ENCODE results near the gene OTOG. TPM values are rescaled to one million over a fixed set of nuclear protein-coding genes. Genes with fewer than 3 reads are reported as not detected.
A peak's percentile ranks its signal among the peaks of the same experiment; 100 is the strongest.

OTOG gene
- total RNA-seq, 1 donor from 2014 or later: 1.5 TPM

DNA sequence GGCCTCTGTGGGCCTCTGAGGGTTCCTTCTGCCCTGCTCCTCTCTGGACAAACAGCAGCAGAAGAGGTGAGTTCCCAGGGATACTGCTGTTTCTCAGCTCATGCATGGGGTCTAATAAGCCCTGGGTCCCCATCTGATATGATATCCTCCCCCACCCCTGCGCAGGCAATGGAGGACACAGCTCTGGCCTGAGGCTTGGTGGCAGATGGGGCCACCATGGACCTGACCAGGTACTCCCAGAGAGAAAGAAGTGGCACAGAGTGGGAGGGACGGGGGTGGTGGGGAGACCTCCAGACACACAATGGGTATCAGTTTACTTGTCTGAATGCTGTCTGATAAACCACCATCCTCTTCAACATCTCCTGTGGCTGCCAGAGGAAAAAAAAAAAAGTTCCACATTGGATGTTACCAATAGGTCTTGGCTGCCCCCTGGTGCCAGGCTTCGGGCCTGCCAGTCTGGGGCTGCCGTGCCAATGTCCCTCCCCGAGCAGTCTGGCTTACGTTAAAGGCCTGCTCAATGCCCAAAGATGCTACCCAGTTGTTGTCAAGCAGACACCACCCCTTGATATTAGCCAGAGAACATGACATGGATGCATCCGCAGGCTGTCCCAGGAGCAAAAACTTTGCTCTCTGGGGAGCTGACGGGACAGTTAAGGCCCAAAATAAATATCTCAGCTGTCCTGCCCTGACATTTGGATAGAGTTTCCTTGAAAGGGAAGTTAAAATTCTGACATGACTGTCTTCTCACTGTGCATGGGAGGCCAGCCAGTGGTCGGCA lies 42.5 kb upstream of the OTOG start:
- TF ChIP-seq, protein P1, sequence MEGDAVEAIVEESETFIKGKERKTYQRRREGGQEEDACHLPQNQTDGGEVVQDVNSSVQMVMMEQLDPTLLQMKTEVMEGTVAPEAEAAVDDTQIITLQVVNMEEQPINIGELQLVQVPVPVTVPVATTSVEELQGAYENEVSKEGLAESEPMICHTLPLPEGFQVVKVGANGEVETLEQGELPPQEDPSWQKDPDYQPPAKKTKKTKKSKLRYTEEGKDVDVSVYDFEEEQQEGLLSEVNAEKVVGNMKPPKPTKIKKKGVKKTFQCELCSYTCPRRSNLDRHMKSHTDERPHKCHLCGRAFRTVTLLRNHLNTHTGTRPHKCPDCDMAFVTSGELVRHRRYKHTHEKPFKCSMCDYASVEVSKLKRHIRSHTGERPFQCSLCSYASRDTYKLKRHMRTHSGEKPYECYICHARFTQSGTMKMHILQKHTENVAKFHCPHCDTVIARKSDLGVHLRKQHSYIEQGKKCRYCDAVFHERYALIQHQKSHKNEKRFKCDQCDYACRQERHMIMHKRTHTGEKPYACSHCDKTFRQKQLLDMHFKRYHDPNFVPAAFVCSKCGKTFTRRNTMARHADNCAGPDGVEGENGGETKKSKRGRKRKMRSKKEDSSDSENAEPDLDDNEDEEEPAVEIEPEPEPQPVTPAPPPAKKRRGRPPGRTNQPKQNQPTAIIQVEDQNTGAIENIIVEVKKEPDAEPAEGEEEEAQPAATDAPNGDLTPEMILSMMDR (IDR thresholded peaks at IDR 0.05; ENCODE audit: unreplicated experiment): peak; percentile 92
- Mint-ChIP-seq H3K4me3 (ENCODE audit: low read depth) (no peak overlapping the region), H3K4me1 (ENCODE audit: low read depth) (no peaks in the 10 kb centered on the region), H3K36me3 (ENCODE audit: insufficient read depth) (no peaks in the 10 kb centered on the region), H3K27ac (no peak overlapping the region), H3K9me3 (ENCODE audit: low read depth) (no peaks in the 10 kb centered on the region), H3K27me3 (peaks cover 26% of the 10 kb centered on the region)
- DNase-seq (ENCODE audit: low spot score, unreplicated experiment): peak; percentile 74

DNA sequence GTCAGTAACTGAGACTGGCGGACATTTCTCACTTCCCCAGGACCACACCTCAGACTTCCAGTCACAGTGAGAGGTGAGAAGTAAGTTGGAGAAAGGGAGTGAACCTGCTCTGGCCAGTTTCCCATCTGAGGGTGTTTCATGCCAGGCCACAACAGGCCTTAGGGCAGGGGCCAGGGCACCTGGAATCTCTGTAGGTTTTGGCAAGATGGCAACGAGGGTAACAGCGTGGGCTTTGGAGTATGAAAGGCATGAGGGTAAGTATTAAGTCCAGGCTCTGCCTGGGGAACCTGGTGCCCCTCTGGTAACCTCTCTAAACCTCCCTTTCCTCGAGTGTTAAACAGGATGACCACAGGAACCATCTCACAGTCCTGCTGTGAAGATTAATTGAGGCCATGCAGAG lies 41.9 kb upstream of the OTOG start:
- Mint-ChIP-seq H3K27ac (no peak overlapping the region), H3K4me1 (ENCODE audit: low read depth) (no peaks in the 10 kb centered on the region), H3K9me3 (ENCODE audit: low read depth) (no peaks in the 10 kb centered on the region), H3K27me3 (peaks cover 26% of the 10 kb centered on the region), H3K4me3 (ENCODE audit: low read depth) (no peak overlapping the region), H3K36me3 (ENCODE audit: insufficient read depth) (no peaks in the 10 kb centered on the region)
- DNase-seq (ENCODE audit: low spot score, unreplicated experiment): no peak
- TF ChIP-seq, protein P1 (IDR thresholded peaks at IDR 0.05; ENCODE audit: unreplicated experiment): no peak

DNA sequence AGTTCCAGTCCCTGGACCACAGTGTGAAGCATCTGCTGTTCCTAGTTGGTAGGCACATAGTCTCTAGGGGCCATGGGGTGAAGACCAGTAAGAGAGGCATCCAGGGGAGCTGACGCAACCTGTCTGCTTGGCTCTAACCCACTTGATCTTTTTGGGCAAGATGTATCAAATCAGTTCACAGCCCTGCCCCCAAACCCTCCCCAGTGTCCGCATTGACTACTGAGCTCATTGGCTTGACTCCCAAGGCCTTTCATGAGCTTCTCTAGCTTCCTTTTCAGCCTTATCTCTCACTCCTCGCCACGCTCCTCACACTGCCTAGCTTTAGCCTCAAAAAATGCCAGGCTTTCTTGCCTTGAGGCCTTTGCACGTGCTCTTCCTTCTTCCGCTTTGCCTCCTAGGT lies 40.7 kb upstream of the OTOG start:
- H3K4me3 Mint-ChIP-seq (ENCODE audit: low read depth): no peak overlapping the region
- DNase-seq (ENCODE audit: low spot score, unreplicated experiment): no peak
- TF ChIP-seq, protein P1 (IDR thresholded peaks at IDR 0.05; ENCODE audit: unreplicated experiment): no peak
- no peak overlapping the region for H3K27ac Mint-ChIP-seq
- H3K9me3 Mint-ChIP-seq (ENCODE audit: low read depth): no peaks in the 10 kb centered on the region
- H3K36me3 Mint-ChIP-seq (ENCODE audit: insufficient read depth): no peaks in the 10 kb centered on the region
- no peaks in the 10 kb centered on the region for H3K4me1 Mint-ChIP-seq (ENCODE audit: low read depth)
- H3K27me3 Mint-ChIP-seq: peaks cover 28% of the 10 kb centered on the region

DNA sequence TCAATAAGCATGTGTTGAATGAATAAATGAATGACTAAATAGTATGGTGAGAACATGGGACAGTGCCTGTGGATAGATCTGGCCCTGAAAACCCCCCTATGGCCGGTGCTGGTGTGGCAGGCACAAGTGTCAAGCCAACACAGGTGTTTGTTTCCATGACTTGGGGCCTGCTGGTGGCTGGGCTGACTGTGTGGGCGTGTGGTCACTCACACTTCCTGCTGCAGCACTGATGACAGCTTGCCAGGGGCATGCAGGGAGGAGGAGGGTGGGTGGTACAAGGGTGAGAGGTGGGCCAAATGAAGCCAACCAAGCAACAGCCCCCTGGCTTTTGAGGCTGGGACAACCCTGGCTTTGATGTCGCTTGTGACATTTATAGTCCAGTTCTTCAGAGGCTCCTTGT lies 40.1 kb upstream of the OTOG start:
- TF ChIP-seq, protein P1 (IDR thresholded peaks at IDR 0.05; ENCODE audit: unreplicated experiment): no peak
- no peak overlapping the region for H3K4me3 Mint-ChIP-seq (ENCODE audit: low read depth)
- no peak overlapping the region for H3K27ac Mint-ChIP-seq
- no peaks in the 10 kb centered on the region for H3K36me3 Mint-ChIP-seq (ENCODE audit: insufficient read depth)
- H3K4me1 Mint-ChIP-seq (ENCODE audit: low read depth): no peaks in the 10 kb centered on the region
- H3K9me3 Mint-ChIP-seq (ENCODE audit: low read depth): no peaks in the 10 kb centered on the region
- no peak for DNase-seq (ENCODE audit: low spot score, unreplicated experiment)
- H3K27me3 Mint-ChIP-seq: peaks cover 30% of the 10 kb centered on the region

DNA sequence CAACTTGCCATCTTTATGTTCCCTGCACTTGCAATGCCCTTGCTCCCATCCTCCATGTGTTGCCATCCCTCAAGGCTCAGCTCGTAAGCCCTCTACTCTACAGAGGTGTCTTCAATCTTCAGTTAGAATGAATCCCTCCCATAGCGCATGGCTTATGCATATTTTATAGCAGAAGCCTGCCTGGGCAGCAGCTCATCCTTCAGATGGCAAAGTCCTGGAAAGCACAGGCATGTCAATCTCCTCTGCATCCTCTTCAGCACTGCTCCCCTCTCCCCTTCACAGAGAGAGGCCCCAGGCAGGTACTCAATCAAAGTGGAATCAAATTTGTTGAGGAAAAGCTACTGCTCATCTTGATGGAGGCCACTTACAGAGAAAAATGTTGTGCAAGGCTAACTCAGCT lies 39.3 kb upstream of the OTOG start:
- H3K4me3 Mint-ChIP-seq (ENCODE audit: low read depth): no peak overlapping the region
- no peaks in the 10 kb centered on the region for H3K36me3 Mint-ChIP-seq (ENCODE audit: insufficient read depth)
- TF ChIP-seq, protein P1 (IDR thresholded peaks at IDR 0.05; ENCODE audit: unreplicated experiment): no peak
- no peak overlapping the region for H3K27ac Mint-ChIP-seq
- H3K4me1 Mint-ChIP-seq (ENCODE audit: low read depth): no peaks in the 10 kb centered on the region
- H3K27me3 Mint-ChIP-seq: peaks cover 31% of the 10 kb centered on the region
- no peaks in the 10 kb centered on the region for H3K9me3 Mint-ChIP-seq (ENCODE audit: low read depth)
- no peak for DNase-seq (ENCODE audit: low spot score, unreplicated experiment)

Measured in progenitor cell of endocrine pancreas (in vitro differentiated cells).